Head of caudate nucleus (tissue), 42 donors: Measurements from ENCODE around the gene C2orf72.
"Not testable (repeated sequence)": the region's sequence is repeated elsewhere in the genome, so short reads cannot be mapped to it uniquely, and the experiment has no call there.

Experiments
- DNase-seq, 42 donors: peaks; one replicate each; pipeline versions ENCODE4 v3.0.0 to v3.0.0-alpha.2; 2020 to 2021; ENCODE audit warnings: mixed read lengths in 7 of 42
- intact Hi-C: fragments of 100-400 bp; cut with DNase I; formaldehyde crosslinking; loops from one replicate; pipeline ENCODE4 v1.15.0; 2022

The C2orf72 gene

GRCh38 chr2:231037202-231037730 is at the start of gene C2orf72:
Gene C2orf72, plus strand, starts transcription at chr2:231037523. Its CDS starts 43 bp downstream, at chr2:231037566.
- peak in 18 of 42 donors; percentile 15 to 56 (median 39) for DNase-seq
- intact Hi-C loops = no loop called here

- intact Hi-C loops = loop anchor here (5.0 kb wide), 1 partner anchor 167 kb away; no protein-coding TSS in a partner anchor
- no peak for DNase-seq
Observed at GRCh38 chr2:230989731-230990130, 47.6 kb upstream of the C2orf72 start.

- intact Hi-C loops = no loop called here
- DNase-seq = no peak
Observed at GRCh38 chr2:230990131-230990898, 47.0 kb upstream of the C2orf72 start.

- intact Hi-C loops = no loop called here
Observed at GRCh38 chr2:230990899-230991150, 46.5 kb upstream of the C2orf72 start.

GRCh38 chr2:230991598-230991997 is 45.7 kb upstream of the C2orf72 start:
- intact Hi-C loops = no loop called here

More at GRCh38 chr2:230990899-230991150, 46.5 kb upstream of the C2orf72 start:
- DNase-seq = no peak

GRCh38 chr2:230995821-230996220 is 41.5 kb upstream of the C2orf72 start, which contains the start of gene SPATA3:
Gene SPATA3, plus strand, starts transcription at chr2:230996121. Its CDS starts 113 bp downstream, at chr2:230996234.
- no peak for DNase-seq
- intact Hi-C loops = no loop called here

More at GRCh38 chr2:230991598-230991997, 45.7 kb upstream of the C2orf72 start:
- DNase-seq = no peak

GRCh38 chr2:230996661-230997060 is 40.7 kb upstream of the C2orf72 start:
- intact Hi-C loops = no loop called here

GRCh38 chr2:230998882-230999281 is 38.4 kb upstream of the C2orf72 start:
- intact Hi-C loops = no loop called here
- DNase-seq = no peak

More at GRCh38 chr2:230996661-230997060, 40.7 kb upstream of the C2orf72 start:
- no peak for DNase-seq

- DNase-seq = peak in 1 of 42 donors; percentile 22
- intact Hi-C loops = no loop called here
Observed at GRCh38 chr2:230999477-230999876, 37.8 kb upstream of the C2orf72 start.

GRCh38 chr2:231000211-231000904 is 37.0 kb upstream of the C2orf72 start:
- DNase-seq = no peak
- intact Hi-C loops = no loop called here

- no peak for DNase-seq
- intact Hi-C loops = no loop called here
Observed at GRCh38 chr2:231001036-231001435, 36.3 kb upstream of the C2orf72 start.

GRCh38 chr2:231001921-231002320 is 35.4 kb upstream of the C2orf72 start:
- DNase-seq = no peak
- intact Hi-C loops = no loop called here

GRCh38 chr2:231002641-231003040 is 34.7 kb upstream of the C2orf72 start:
- no peak for DNase-seq
- intact Hi-C loops = no loop called here

- DNase-seq = no peak
- intact Hi-C loops = no loop called here
Observed at GRCh38 chr2:231003186-231003585, 34.1 kb upstream of the C2orf72 start.

- DNase-seq, intact Hi-C loops: not testable (repeated sequence)
Observed at GRCh38 chr2:231004930-231005329, 32.4 kb upstream of the C2orf72 start.

- DNase-seq = no peak
Observed at GRCh38 chr2:231007286-231008098, 29.8 kb upstream of the C2orf72 start.

GRCh38 chr2:231008131-231008530 is 29.2 kb upstream of the C2orf72 start:
- no peak for DNase-seq
- intact Hi-C loops = no loop called here

More at GRCh38 chr2:231007286-231008098, 29.8 kb upstream of the C2orf72 start:
- intact Hi-C loops = no loop called here

- intact Hi-C loops = no loop called here
- DNase-seq = no peak
Observed at GRCh38 chr2:231009236-231009919, 27.9 kb upstream of the C2orf72 start.
